Measurements from ENCODE around the gene STK24. TPM values are rescaled to one million over a fixed set of nuclear protein-coding genes. Genes with fewer than 3 reads are reported as not detected.

STK24 gene
- total and polyA plus RNA-seq, 2 of the 8 experiments (the other 6 are each of a cell fraction or from before 2014, with no cell fraction given): 62.8 to 143 TPM

DNA sequence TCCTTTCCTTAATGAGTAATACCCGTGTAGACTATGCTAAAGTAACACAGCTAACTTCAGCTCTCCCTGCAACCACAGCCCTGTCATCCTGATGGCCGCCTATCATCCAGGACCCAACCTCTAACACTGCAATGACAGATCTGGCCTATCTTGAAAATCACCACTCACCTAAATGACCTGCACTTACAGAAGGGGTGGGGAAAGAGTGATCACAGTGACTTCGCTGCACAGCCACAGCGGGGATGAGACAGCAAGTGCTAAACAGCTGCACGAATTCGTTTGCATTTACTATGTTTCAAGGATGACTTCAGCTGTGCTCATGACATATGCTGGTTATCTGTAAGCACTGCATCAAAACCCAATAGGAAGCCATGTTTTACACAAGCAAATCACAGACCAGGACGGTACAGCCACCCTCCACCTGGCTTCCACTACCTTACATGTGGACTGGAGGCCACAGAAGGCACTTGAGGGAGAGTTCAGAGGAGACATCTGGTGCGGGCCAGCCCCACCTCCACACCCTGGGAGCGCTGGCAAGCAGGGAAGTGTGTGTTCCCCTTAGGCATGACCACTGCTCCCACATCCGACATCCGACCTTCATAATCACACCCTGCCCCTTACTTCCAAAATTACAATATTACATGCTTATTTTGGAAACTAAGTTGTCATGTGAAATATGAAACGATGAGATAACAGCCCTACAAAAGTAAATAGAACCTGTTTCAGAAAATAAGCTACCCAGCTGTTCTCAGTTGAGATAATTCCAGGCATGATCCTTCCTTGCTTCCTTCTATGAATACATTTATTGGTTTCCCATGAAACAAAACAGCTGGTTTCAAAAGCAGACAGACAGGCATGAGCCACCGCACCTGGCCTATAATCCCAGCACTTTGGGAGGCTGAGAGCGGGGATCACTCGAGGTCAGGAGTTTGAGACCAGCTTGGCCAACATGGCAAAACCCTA, 95.7 kb downstream of the STK24 start (continued):
- TF ChIP-seq, protein P1, sequence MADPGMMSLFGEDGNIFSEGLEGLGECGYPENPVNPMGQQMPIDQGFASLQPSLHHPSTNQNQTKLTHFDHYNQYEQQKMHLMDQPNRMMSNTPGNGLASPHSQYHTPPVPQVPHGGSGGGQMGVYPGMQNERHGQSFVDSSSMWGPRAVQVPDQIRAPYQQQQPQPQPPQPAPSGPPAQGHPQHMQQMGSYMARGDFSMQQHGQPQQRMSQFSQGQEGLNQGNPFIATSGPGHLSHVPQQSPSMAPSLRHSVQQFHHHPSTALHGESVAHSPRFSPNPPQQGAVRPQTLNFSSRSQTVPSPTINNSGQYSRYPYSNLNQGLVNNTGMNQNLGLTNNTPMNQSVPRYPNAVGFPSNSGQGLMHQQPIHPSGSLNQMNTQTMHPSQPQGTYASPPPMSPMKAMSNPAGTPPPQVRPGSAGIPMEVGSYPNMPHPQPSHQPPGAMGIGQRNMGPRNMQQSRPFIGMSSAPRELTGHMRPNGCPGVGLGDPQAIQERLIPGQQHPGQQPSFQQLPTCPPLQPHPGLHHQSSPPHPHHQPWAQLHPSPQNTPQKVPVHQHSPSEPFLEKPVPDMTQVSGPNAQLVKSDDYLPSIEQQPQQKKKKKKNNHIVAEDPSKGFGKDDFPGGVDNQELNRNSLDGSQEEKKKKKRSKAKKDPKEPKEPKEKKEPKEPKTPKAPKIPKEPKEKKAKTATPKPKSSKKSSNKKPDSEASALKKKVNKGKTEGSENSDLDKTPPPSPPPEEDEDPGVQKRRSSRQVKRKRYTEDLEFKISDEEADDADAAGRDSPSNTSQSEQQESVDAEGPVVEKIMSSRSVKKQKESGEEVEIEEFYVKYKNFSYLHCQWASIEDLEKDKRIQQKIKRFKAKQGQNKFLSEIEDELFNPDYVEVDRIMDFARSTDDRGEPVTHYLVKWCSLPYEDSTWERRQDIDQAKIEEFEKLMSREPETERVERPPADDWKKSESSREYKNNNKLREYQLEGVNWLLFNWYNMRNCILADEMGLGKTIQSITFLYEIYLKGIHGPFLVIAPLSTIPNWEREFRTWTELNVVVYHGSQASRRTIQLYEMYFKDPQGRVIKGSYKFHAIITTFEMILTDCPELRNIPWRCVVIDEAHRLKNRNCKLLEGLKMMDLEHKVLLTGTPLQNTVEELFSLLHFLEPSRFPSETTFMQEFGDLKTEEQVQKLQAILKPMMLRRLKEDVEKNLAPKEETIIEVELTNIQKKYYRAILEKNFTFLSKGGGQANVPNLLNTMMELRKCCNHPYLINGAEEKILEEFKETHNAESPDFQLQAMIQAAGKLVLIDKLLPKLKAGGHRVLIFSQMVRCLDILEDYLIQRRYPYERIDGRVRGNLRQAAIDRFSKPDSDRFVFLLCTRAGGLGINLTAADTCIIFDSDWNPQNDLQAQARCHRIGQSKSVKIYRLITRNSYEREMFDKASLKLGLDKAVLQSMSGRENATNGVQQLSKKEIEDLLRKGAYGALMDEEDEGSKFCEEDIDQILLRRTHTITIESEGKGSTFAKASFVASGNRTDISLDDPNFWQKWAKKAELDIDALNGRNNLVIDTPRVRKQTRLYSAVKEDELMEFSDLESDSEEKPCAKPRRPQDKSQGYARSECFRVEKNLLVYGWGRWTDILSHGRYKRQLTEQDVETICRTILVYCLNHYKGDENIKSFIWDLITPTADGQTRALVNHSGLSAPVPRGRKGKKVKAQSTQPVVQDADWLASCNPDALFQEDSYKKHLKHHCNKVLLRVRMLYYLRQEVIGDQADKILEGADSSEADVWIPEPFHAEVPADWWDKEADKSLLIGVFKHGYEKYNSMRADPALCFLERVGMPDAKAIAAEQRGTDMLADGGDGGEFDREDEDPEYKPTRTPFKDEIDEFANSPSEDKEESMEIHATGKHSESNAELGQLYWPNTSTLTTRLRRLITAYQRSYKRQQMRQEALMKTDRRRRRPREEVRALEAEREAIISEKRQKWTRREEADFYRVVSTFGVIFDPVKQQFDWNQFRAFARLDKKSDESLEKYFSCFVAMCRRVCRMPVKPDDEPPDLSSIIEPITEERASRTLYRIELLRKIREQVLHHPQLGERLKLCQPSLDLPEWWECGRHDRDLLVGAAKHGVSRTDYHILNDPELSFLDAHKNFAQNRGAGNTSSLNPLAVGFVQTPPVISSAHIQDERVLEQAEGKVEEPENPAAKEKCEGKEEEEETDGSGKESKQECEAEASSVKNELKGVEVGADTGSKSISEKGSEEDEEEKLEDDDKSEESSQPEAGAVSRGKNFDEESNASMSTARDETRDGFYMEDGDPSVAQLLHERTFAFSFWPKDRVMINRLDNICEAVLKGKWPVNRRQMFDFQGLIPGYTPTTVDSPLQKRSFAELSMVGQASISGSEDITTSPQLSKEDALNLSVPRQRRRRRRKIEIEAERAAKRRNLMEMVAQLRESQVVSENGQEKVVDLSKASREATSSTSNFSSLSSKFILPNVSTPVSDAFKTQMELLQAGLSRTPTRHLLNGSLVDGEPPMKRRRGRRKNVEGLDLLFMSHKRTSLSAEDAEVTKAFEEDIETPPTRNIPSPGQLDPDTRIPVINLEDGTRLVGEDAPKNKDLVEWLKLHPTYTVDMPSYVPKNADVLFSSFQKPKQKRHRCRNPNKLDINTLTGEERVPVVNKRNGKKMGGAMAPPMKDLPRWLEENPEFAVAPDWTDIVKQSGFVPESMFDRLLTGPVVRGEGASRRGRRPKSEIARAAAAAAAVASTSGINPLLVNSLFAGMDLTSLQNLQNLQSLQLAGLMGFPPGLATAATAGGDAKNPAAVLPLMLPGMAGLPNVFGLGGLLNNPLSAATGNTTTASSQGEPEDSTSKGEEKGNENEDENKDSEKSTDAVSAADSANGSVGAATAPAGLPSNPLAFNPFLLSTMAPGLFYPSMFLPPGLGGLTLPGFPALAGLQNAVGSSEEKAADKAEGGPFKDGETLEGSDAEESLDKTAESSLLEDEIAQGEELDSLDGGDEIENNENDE (IDR thresholded peaks at IDR 0.05; ENCODE audit: insufficient replicate concordance, low read length): no peak
- TF ChIP-seq CBX5 (IDR thresholded peaks at IDR 0.05; ENCODE audit: low read depth, low read length): no peak
- TF ChIP-seq RNF2 (IDR thresholded peaks at IDR 0.05; ENCODE audit: borderline replicate concordance, low read depth, low read length, missing control alignments, poor library complexity, severe bottlenecking): no peak
- TF ChIP-seq POU5F1 (IDR thresholded peaks at IDR 0.05; ENCODE audit: low read depth, low read length): no peak
- no peak for TF ChIP-seq RAD21 (IDR thresholded peaks at IDR 0.05 in 1 of 2, conservative IDR thresholded peaks at IDR 0.05 in 1 of 2; ENCODE audit: low read depth in 2 of 2, low read length in 2 of 2)
- no peak for TF ChIP-seq JUND (IDR thresholded peaks at IDR 0.05; ENCODE audit: low read length)
- no peak for TF ChIP-seq ZNF274 (IDR thresholded peaks at IDR 0.05; ENCODE audit: borderline replicate concordance, extremely low read depth, low read length)
- no peak for TF ChIP-seq EP300 (IDR thresholded peaks at IDR 0.05; ENCODE audit: borderline replicate concordance in 1 of 2, low read depth in 2 of 2, low read length in 2 of 2)
